ENCODE data around the gene SLC24A3.

Gene SLC24A3

GRCh38 chr20:19344341-19344740 lies 131.9 kb downstream of the SLC24A3 start:
- DNase-seq (ENCODE audit: low spot score), result no peak

DNA sequence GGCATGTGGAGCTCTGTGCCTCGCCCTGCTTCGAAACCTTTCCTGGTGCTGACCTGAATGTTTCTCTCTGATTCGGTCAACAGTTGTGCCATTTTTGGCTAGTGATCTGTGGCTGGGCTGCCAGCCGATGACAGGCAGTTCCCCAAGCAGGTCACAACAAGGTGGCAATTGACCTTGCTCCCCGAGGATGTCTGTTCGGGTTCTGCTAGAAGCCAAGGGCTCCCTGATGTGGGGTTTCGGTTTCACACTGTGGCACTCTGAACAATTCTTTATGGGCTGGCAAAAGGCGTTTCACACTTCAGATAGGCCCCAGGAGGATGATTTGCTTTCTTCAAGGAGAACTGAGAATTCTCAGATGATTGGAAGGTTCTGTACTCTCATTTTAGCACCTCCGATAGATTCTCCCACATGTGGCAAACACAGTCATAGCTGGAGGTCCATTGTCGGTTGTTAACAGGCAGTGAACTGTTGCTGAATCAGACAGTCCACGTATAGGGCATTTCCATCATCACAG lies 135.6 kb downstream of the SLC24A3 start:
- DNase-seq (ENCODE audit: low spot score), result no peak

DNA sequence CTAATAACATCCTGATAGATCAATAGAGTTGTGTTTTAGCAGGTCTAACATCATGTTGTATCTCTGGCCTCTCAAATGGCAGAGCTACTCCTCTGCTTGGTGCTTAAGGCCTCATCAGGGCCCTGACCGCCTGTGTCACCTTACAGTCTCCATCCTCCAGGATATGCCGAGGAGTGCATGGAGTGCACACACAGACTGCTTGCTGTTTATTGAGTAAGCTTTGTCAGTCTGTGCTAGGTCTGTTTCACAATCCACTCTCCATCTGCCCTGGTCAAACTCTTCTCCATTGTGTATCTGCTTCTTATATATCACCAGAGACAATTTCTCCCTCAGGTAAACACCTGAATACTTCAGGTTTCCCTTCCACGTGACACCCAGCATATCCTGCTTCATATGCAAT lies 136.1 kb downstream of the SLC24A3 start:
- DNase-seq (ENCODE audit: low spot score), result no peak

- DNase-seq (ENCODE audit: low spot score), result no peak
These were observed 137.4 kb downstream of the SLC24A3 start for GRCh38 chr20:19349879-19350278.

DNA sequence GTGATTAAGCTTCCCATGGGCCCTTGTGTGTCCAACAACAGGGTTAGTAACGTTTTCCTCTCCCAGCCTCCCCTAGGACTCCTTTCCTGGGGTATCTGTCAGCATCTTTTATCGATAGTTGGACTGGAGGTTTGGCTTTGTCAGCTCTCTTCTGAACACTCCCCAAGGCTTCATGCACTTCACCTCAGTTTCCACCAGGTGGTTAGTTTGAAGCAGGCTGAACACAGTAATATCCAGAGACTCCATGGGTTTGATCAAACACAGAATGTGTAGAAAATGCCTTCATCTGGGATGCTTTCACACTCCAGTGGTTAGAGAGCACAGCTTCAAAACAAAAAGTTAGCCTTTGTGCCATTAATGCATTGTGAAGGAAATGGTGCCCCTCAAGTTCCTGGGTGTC lies 139.1 kb downstream of the SLC24A3 start:
- DNase-seq (ENCODE audit: low spot score), result no peak

GRCh38 chr20:19354950-19355349 lies 142.5 kb downstream of the SLC24A3 start:
- no peak for DNase-seq (ENCODE audit: low spot score)

DNA sequence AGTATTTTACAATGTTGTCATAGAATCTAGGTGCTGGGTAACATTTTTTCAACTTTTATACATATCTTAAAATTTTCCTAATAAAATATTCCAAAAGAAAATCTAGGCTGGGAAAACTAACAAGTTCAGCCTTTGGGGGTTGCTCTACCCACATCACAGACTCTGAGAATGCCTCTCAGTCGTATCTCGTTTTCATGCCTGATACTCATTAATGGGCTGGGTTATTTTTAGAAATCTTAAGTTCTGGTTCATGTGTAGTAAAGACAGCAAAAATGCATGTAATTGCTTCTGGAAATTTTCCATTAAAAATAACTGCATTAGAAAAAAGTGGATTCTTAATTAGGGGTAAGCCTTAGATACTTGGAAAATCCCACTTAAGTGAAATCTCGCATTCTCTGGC lies 149.3 kb downstream of the SLC24A3 start:
- DNase-seq (ENCODE audit: low spot score), result no peak

- DNase-seq (ENCODE audit: low spot score), result no peak
These were observed 151.0 kb downstream of the SLC24A3 start for GRCh38 chr20:19363476-19363875.

GRCh38 chr20:19367591-19367990 lies 155.1 kb downstream of the SLC24A3 start:
- DNase-seq (ENCODE audit: low spot score), result no peak

DNA sequence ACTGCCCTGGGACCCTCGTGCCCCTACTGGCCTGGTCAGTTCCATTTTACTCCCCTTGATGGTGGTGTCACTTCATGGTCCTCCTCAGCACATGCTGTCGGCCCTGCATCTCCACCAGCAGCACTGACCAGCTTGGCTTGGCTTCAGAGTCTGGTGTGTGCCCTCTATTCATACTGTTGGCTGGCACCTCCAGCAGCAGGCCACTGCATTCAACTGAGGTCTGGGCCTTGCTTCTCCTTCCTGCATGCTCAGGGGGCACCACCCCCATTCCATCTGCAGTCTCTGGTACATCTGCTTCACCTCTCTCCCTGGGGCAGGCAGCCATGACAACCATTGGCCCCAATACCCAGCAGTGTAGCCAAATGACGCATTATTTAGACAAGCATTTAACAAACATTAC lies 155.9 kb downstream of the SLC24A3 start:
- DNase-seq (ENCODE audit: low spot score), result peak; percentile 70

DNA sequence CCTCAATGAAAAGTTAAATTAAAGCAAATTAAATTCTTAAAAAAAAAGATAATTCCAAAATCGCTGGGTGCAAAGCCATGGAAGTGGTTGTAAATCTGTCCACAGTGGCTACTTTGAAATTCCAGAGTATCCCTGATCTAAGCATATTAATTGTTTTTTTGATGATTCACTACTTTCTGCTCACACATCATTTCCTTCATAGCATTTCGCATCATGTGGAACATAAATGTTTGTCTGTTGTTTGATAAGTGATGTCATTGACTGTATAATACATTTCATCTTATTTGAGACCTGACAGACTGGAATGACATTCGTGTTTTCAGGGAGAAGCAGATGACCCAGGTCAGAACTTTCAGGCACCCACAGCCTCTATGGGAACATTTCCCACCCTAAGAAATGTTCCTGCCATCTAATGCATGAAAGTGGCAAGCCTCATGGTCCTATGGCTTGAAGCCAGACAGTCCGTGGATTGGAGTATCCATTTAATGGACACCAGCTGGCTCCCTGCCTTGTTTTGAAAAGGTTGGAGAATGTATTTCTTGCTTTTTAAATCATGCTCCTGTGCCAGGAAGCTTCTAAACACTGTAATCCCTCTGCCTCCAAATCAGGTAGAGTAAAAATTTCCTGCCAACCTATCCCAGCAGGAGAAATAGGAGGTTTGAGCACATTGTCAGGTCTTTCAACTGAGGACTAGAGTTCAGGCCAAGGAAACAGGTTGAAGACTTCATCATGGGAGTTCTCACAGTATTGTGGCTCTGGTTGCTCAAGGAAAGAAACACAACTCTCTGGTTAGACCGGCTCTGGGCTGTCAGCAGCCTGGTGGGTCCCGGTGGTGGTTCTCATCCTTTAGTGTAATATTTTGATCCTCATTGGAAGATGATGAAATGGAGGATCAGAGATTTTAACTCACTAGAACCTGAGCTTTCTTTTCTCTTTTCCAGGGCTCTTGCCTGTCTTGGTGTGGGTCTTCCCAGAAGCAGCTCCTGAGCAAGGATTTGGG lies 157.9 kb downstream of the SLC24A3 start:
- no peak for DNase-seq (ENCODE audit: low spot score)

- DNase-seq (ENCODE audit: low spot score), result no peak
These were observed 158.7 kb downstream of the SLC24A3 start for GRCh38 chr20:19371112-19371511.

- DNase-seq (ENCODE audit: low spot score), result no peak
These were observed 161.8 kb downstream of the SLC24A3 start for GRCh38 chr20:19374216-19374615.

GRCh38 chr20:19375395-19375794 lies 163.0 kb downstream of the SLC24A3 start:
- no peak for DNase-seq (ENCODE audit: low spot score)

GRCh38 chr20:19375801-19376200 lies 163.4 kb downstream of the SLC24A3 start:
- no peak for DNase-seq (ENCODE audit: low spot score)

DNA sequence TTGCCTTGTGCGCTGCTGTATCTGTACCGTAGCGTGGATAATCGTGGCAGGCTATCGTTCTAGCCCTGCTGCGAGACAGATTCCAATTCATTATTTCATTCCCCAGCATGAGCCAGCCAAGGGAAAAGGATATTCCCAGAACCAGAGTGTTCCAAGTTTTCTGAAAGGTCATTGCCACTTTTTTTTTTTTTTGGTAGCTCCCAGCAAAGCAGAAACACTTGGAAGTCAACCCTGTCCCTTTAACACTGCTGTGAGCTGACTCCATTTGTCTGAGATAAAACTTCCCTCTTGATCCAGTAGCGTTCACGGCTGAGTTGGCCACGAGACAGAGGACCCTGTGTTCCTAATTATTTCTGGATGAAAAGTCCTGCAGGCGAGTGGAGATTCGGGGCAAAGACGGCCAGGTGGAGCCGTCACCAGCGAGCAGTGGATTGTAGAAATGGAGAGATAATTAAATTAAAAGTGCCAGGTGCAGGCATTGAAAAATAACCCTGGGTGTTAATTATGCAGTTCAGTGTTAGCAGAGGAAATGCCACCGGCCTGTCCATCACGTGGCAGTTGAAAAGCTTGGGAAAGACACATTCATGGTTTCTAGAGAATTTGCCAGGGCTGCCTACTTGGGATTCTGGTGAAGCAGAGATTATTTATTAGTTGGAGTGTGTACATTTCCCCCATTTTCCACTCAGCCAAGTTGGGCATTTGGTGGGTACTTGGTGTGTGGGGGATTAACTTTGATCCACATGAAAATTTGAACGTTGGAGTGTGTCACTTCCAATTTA lies 164.2 kb downstream of the SLC24A3 start:
- peak; percentile 44 for DNase-seq (ENCODE audit: low spot score)

DNA sequence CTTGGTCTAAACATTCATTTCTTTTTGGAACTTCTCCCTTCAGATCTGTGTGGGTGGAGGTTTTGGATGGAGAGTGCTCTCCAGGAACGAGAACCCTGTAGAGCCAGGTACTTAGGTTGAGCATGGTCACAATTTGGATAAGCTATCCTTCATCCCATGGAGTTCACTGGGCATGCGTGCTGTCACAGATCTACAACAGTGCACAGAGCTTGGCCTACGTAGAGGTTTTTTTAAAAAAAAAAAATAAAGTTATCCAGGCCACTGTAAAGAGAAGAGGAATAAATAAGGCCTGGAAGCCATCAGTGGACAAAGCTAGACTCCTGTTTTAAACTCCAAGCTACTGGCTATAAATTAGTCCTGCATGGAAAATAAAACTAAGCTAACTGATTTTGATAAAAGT lies 165.6 kb downstream of the SLC24A3 start:
- no peak for DNase-seq (ENCODE audit: low spot score)

GRCh38 chr20:19380211-19380610 lies 167.8 kb downstream of the SLC24A3 start:
- no peak for DNase-seq (ENCODE audit: low spot score)

GRCh38 chr20:19381947-19382346 lies 169.5 kb downstream of the SLC24A3 start:
- DNase-seq (ENCODE audit: low spot score), result peak; percentile 27

DNA sequence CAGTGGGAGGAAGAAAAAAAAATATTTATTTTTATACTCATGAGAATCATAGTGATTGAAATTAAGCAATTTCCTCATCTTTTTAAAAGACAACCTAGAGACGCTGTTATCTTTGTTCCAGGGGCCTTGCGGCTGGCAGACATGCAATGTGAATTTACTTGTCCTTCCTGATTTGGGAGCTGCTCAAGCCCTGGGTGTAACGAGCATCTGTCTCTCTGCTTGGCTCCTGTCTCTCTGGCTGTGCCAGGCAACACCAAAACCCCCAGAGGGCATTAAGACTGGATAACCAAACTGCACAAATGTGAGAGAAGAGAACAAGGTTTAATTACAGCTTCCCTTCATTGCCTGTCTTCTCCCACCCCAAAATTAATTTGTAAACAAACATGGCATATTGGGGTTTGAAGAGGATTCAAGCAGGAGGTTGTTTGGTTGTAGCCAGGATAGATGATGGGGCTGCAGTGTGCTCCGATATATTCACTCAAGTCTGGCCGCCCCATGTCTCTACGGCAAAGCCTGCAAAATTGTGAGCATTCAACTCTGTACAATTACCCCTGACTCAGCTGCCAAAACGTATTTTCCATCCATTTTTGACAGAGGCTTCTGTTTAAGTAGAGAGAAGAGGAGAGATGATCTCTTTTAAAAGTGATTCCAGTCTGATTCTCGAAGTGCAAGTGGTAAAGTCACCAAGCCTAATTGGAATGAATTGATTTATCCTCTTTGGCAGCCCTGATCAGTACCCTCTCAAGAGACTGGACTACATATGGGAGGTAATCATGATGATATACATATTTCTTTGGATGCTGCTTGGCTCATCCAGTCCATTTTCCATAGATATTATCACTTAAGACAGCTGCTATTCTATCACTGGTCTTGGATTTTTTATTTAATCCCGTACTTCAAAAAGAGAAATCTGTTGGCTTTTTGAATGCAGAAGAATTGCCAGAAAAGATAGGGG lies 170.2 kb downstream of the SLC24A3 start:
- DNase-seq (ENCODE audit: low spot score), result peak; percentile 26

GRCh38 chr20:19384940-19385339 lies 172.5 kb downstream of the SLC24A3 start:
- DNase-seq (ENCODE audit: low spot score), result no peak

GRCh38 chr20:19387251-19387650 lies 174.8 kb downstream of the SLC24A3 start:
- DNase-seq (ENCODE audit: low spot score), result no peak
